IgD-negative memory B cell (primary cell): Measurements from ENCODE around the gene DNTT. TPM values are rescaled to one million over a fixed set of nuclear protein-coding genes. Genes with fewer than 3 reads are reported as not detected.

Experiments
- H3K27ac Mint-ChIP-seq, 3 donors: one replicate each; pipeline ENCODE4 v1.8.0; 2020 to 2022; ENCODE audit warnings: mild to moderate bottlenecking in 3 of 3, mixed read lengths in 3 of 3, moderate library complexity in 1 of 3
- H3K27me3 Mint-ChIP-seq: one replicate; pipeline ENCODE4 v1.8.0; 2021; ENCODE audit warnings: mixed read lengths
- H3K36me3 Mint-ChIP-seq: one replicate; pipeline ENCODE4 v1.8.0; 2020; ENCODE audit warnings: mild to moderate bottlenecking, mixed read lengths
- H3K4me1 Mint-ChIP-seq, 3 donors: one replicate each; pipeline ENCODE4 v1.8.0; 2020 to 2022; ENCODE audit warnings: mixed read lengths in 3 of 3, mild to moderate bottlenecking in 1 of 3
- H3K4me3 Mint-ChIP-seq, 4 donors: one replicate each; pipeline ENCODE4 v1.8.0; 2020 to 2022; ENCODE audit warnings: mild to moderate bottlenecking in 4 of 4, mixed read lengths in 4 of 4, moderate library complexity in 3 of 4
- H3K9me3 Mint-ChIP-seq, 3 donors: one replicate each; pipeline ENCODE4 v1.8.0; 2020 to 2021; ENCODE audit warnings: mixed read lengths in 3 of 3, mild to moderate bottlenecking in 1 of 3
- polyA plus RNA-seq: library from polyadenylated mRNA; unstranded; fragments of 300-500 nt; fragmentation: Illumina TruSeq; gene quantifications from one replicate; pipeline ENCODE4 v1.2.3, GENCODE V29; 2021

DNTT gene
- polyA plus RNA-seq, 1 donor from 2014 or later: 0.10 TPM

- Mint-ChIP-seq H3K27me3 (peaks cover 3% of the 10 kb centered on the region), H3K9me3 (no peaks in the 10 kb centered on the region), H3K27ac (no peak overlapping the region), H3K36me3 (peaks cover 1% of the 10 kb centered on the region), H3K4me3 (no peak overlapping the region), H3K4me1 (no peaks in the 10 kb centered on the region)
These were observed 56.5 kb downstream of the DNTT start for GRCh38 chr10:96360766-96361165.

- no peaks in the 10 kb centered on the region for H3K27me3 Mint-ChIP-seq
These were observed 61.3 kb downstream of the DNTT start for GRCh38 chr10:96365571-96365970.

GRCh38 chr10:96366508-96366907, 62.3 kb downstream of the DNTT start:
- Mint-ChIP-seq H3K36me3 (peaks cover 1% of the 10 kb centered on the region), H3K27me3 (no peaks in the 10 kb centered on the region), H3K4me1 (no peaks in the 10 kb centered on the region), H3K27ac (no peak overlapping the region), H3K4me3 (no peak overlapping the region), H3K9me3 (no peaks in the 10 kb centered on the region)

More at GRCh38 chr10:96365571-96365970, 61.3 kb downstream of the DNTT start:
- no peaks in the 10 kb centered on the region for H3K4me1 Mint-ChIP-seq
- H3K27ac Mint-ChIP-seq: no peak overlapping the region
- no peak overlapping the region for H3K4me3 Mint-ChIP-seq
- H3K36me3 Mint-ChIP-seq: peaks cover 1% of the 10 kb centered on the region
- no peaks in the 10 kb centered on the region for H3K9me3 Mint-ChIP-seq

- H3K4me1 Mint-ChIP-seq: no peaks in the 10 kb centered on the region
- peaks cover 1% of the 10 kb centered on the region for H3K36me3 Mint-ChIP-seq
- no peak overlapping the region for H3K4me3 Mint-ChIP-seq
- no peaks in the 10 kb centered on the region for H3K9me3 Mint-ChIP-seq
- no peaks in the 10 kb centered on the region for H3K27me3 Mint-ChIP-seq
- no peak overlapping the region for H3K27ac Mint-ChIP-seq
These were observed 63.2 kb downstream of the DNTT start for GRCh38 chr10:96367470-96367869.

GRCh38 chr10:96368971-96369370, 64.7 kb downstream of the DNTT start:
- no peak overlapping the region for H3K27ac Mint-ChIP-seq
- H3K4me1 Mint-ChIP-seq: no peaks in the 10 kb centered on the region
- no peaks in the 10 kb centered on the region for H3K9me3 Mint-ChIP-seq
- H3K27me3 Mint-ChIP-seq: peaks cover under 1% of the 10 kb centered on the region
- H3K4me3 Mint-ChIP-seq: no peak overlapping the region
- no peaks in the 10 kb centered on the region for H3K36me3 Mint-ChIP-seq

- H3K4me3 Mint-ChIP-seq: no peak overlapping the region
- H3K36me3 Mint-ChIP-seq: peaks cover 1% of the 10 kb centered on the region
- peaks cover 0 to 6% (median 3%) of the 10 kb centered on the region in 3 donors for H3K4me1 Mint-ChIP-seq
- peaks cover 4% of the 10 kb centered on the region for H3K27me3 Mint-ChIP-seq
- H3K9me3 Mint-ChIP-seq: no peaks in the 10 kb centered on the region
- H3K27ac Mint-ChIP-seq: no peak overlapping the region
These were observed 65.8 kb downstream of the DNTT start for GRCh38 chr10:96369890-96370583.

GRCh38 chr10:96370584-96371157, 66.4 kb downstream of the DNTT start:
- Mint-ChIP-seq H3K36me3 (peaks cover 1% of the 10 kb centered on the region), H3K27ac (no peak overlapping the region), H3K4me1 (peaks cover 6 to 8% (median 8%) of the 10 kb centered on the region in 3 donors), H3K4me3 (no peak overlapping the region), H3K27me3 (peaks cover 4% of the 10 kb centered on the region), H3K9me3 (no peaks in the 10 kb centered on the region)

- Mint-ChIP-seq H3K27ac (no peak overlapping the region), H3K9me3 (no peaks in the 10 kb centered on the region), H3K4me1 (peaks cover 8 to 9% (median 8%) of the 10 kb centered on the region in 3 donors), H3K36me3 (peaks cover 1% of the 10 kb centered on the region), H3K4me3 (peak overlapping the region in 1 of 4 donors; percentile 37), H3K27me3 (peaks cover 4% of the 10 kb centered on the region)
These were observed 67.1 kb downstream of the DNTT start for GRCh38 chr10:96371356-96371755.

- Mint-ChIP-seq H3K4me3 (peak overlapping the region in 1 of 4 donors; percentile 72), H3K9me3 (no peaks in the 10 kb centered on the region), H3K4me1 (peaks cover 8 to 9% (median 8%) of the 10 kb centered on the region in 3 donors), H3K36me3 (peaks cover 1% of the 10 kb centered on the region), H3K27me3 (peaks cover 8% of the 10 kb centered on the region), H3K27ac (no peak overlapping the region)
These were observed 69.8 kb downstream of the DNTT start for GRCh38 chr10:96374004-96374403.

GRCh38 chr10:96374639-96374984, 70.4 kb downstream of the DNTT start:
- Mint-ChIP-seq H3K27me3 (peaks cover 8% of the 10 kb centered on the region), H3K9me3 (no peaks in the 10 kb centered on the region), H3K36me3 (peaks cover 1% of the 10 kb centered on the region), H3K27ac (no peak overlapping the region), H3K4me1 (peaks cover 8 to 9% (median 8%) of the 10 kb centered on the region in 3 donors), H3K4me3 (peak overlapping the region; percentile 61 to 90 (median 79))

- Mint-ChIP-seq H3K36me3 (peaks cover 1% of the 10 kb centered on the region), H3K27me3 (peaks cover 8% of the 10 kb centered on the region), H3K4me3 (peak overlapping the region; percentile 39 to 90 (median 84)), H3K27ac (peak overlapping the region in 1 of 3 donors; percentile 6), H3K4me1 (peaks cover 8 to 9% (median 8%) of the 10 kb centered on the region in 3 donors), H3K9me3 (no peaks in the 10 kb centered on the region)
These were observed 71.0 kb downstream of the DNTT start for GRCh38 chr10:96374985-96375830.

- H3K36me3 Mint-ChIP-seq: peaks cover 1% of the 10 kb centered on the region
- peaks cover 8 to 9% (median 8%) of the 10 kb centered on the region in 3 donors for H3K4me1 Mint-ChIP-seq
- H3K4me3 Mint-ChIP-seq: no peak overlapping the region
- H3K27ac Mint-ChIP-seq: no peak overlapping the region
- peaks cover 8% of the 10 kb centered on the region for H3K27me3 Mint-ChIP-seq
- no peaks in the 10 kb centered on the region for H3K9me3 Mint-ChIP-seq
These were observed 72.2 kb downstream of the DNTT start for GRCh38 chr10:96376483-96376882.

- Mint-ChIP-seq H3K27me3 (peaks cover 11% of the 10 kb centered on the region), H3K9me3 (no peaks in the 10 kb centered on the region), H3K4me3 (no peak overlapping the region), H3K4me1 (peaks cover 8 to 9% (median 8%) of the 10 kb centered on the region in 3 donors), H3K27ac (no peak overlapping the region), H3K36me3 (peaks cover 4% of the 10 kb centered on the region)
These were observed 73.6 kb downstream of the DNTT start for GRCh38 chr10:96377816-96378294.

GRCh38 chr10:96378741-96379140, 74.5 kb downstream of the DNTT start:
- no peak overlapping the region for H3K27ac Mint-ChIP-seq
- no peaks in the 10 kb centered on the region for H3K9me3 Mint-ChIP-seq
- H3K4me1 Mint-ChIP-seq: peaks cover 8 to 9% (median 8%) of the 10 kb centered on the region in 3 donors

GRCh38 chr10:96379758-96380157, 75.5 kb downstream of the DNTT start:
- no peak overlapping the region for H3K4me3 Mint-ChIP-seq
- peaks cover 3% of the 10 kb centered on the region for H3K36me3 Mint-ChIP-seq
- H3K4me1 Mint-ChIP-seq: peaks cover 3 to 9% (median 5%) of the 10 kb centered on the region in 3 donors
- no peaks in the 10 kb centered on the region for H3K9me3 Mint-ChIP-seq
- H3K27ac Mint-ChIP-seq: no peak overlapping the region
- peaks cover 13% of the 10 kb centered on the region for H3K27me3 Mint-ChIP-seq

More at GRCh38 chr10:96378741-96379140, 74.5 kb downstream of the DNTT start:
- Mint-ChIP-seq H3K27me3 (peaks cover 11% of the 10 kb centered on the region), H3K36me3 (peaks cover 4% of the 10 kb centered on the region), H3K4me3 (no peak overlapping the region)
